ENCODE results near the gene ENTPD2. TPM values are rescaled to one million over a fixed set of nuclear protein-coding genes. Genes with fewer than 3 reads are reported as not detected.

Gene ENTPD2
- total RNA-seq, 4 donors from 2014 or later: 0.22 to 0.55 TPM; not detected in 2

DNA sequence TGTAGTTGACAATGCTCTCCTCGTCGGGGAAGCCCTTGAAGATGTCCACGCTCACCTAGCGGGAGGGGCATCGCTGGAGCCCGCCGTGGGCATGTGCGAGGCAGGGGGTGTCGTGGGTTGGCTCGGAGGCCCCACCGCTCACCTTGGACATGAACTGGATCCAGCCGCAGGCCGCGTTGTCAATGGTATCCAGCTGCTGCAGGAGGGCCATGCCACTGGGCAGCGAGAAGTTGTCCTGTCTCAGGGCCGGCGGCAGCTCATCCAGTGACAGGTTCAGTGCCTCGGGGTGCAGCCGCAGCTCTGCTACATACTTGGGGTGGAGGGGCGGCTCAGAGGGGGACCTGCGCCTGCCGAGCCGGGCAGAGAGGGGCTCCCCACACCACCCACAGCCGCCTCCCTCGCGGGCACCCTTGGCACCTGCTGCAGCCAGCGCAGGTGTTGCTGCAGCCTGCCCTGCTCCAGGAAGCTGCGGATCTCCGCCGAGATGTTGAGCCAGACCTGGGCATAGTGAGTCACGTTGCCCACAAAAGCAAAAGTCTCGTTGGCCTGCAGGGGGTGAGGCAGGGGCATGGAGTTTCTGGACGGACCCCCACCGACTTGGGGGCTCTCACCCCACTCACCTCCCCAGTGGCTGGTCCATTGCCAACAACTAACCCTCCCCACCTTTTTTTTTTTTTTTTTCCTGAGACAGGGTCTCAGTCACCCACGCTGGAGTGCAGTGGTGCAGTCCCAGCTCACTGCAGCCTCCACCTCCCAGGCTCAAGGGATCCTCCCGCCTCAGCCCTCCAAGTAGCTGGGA is 34.9 kb downstream of the ENTPD2 start:
- DNase-seq (no peak), ATAC-seq (no peak)
- in situ Hi-C loops (cut with MboI; ENCODE audit: low sequenced_read_pairs in 4 of 4): no loop called here
- Histone ChIP-seq H3K27ac (no peak overlapping the region), H3K36me3 (peaks cover 0 to 40% of the 10 kb centered on the region in 2 donors), H3K4me3 (no peak overlapping the region), H3K27me3 (no peaks in the 10 kb centered on the region), H3K4me1 (no peaks in the 10 kb centered on the region), H3K9me3 (no peaks in the 10 kb centered on the region)
- TF ChIP-seq POLR2A (IDR thresholded peaks at IDR 0.05): no peak
- TF ChIP-seq, protein P1, sequence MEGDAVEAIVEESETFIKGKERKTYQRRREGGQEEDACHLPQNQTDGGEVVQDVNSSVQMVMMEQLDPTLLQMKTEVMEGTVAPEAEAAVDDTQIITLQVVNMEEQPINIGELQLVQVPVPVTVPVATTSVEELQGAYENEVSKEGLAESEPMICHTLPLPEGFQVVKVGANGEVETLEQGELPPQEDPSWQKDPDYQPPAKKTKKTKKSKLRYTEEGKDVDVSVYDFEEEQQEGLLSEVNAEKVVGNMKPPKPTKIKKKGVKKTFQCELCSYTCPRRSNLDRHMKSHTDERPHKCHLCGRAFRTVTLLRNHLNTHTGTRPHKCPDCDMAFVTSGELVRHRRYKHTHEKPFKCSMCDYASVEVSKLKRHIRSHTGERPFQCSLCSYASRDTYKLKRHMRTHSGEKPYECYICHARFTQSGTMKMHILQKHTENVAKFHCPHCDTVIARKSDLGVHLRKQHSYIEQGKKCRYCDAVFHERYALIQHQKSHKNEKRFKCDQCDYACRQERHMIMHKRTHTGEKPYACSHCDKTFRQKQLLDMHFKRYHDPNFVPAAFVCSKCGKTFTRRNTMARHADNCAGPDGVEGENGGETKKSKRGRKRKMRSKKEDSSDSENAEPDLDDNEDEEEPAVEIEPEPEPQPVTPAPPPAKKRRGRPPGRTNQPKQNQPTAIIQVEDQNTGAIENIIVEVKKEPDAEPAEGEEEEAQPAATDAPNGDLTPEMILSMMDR (IDR thresholded peaks at IDR 0.05 in 4 of 5, conservative IDR thresholded peaks at IDR 0.05 in 1 of 5): no peak
- intact Hi-C loops (cut with DNase I; ENCODE audit: low total_unique reads): no loop called here

DNA sequence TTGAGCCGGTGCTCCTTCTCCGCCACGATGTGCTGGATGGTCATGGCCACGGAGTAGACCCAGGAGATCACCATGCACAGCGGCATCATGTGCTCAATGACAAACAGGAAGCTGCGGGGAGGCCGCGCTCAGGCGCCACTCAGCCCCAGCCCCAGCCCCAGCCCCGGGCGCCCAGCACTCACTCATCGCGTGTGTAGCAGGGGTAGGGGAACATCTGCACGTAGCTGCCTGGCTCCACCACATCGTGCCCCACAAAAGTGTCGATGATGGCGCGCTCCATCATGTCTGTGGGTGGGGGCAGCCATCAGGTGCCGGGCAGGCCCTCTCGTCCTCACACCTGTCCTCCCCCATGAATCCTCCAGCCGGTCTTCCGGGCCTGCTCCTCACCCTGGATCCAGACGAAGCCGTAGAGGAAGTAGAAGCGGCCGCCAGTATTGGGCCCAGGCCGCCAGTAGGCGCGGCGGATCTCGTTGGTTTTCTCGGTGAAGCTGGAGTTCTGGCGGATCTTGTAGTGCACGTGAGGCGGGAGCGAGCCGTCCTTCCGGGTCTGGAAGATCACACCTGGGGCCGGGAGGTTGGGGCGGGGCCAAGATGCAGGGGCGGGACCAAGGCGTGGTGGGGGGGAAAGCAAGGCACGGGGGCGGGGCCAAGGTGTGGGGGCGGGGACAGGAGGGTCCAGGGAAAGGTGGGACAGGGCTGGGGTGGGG is 35.9 kb downstream of the ENTPD2 start:
- H3K27me3 ChIP-seq: no peaks in the 10 kb centered on the region
- no peak for ATAC-seq
- intact Hi-C loops (cut with DNase I; ENCODE audit: low total_unique reads) (no loop called here), in situ Hi-C loops (cut with MboI; ENCODE audit: low sequenced_read_pairs in 4 of 4) (no loop called here)
- no peak for TF ChIP-seq POLR2A (IDR thresholded peaks at IDR 0.05)
- no peaks in the 10 kb centered on the region for H3K9me3 ChIP-seq
- DNase-seq: no peak
- H3K36me3 ChIP-seq: peaks cover 0 to 47% of the 10 kb centered on the region in 2 donors
- H3K4me1 ChIP-seq: no peaks in the 10 kb centered on the region
- H3K4me3 ChIP-seq: no peak overlapping the region
- no peak overlapping the region for H3K27ac ChIP-seq

DNA sequence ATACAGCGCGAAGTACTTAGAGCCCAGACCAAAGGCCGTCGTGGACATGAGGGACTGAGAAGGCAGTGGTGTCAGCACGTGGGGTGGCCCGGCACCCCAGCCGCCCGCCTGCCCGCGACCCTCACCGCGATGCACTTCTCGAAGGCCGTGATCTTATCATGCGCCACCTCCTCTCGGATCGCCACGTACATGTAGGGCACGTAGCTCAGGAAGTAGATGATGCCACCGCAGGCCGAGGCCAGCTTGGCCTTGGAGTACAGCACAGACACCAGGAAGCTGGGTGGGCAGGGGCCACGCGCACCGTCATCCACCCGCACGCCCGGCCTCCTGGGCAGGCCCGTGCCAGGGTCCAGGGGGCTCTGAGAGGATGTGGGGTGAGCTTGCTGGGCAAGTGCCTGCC is 36.8 kb downstream of the ENTPD2 start:
- H3K4me1 ChIP-seq: no peaks in the 10 kb centered on the region
- DNase-seq (no peak), ATAC-seq (no peak)
- in situ Hi-C loops (cut with MboI; ENCODE audit: low sequenced_read_pairs in 4 of 4) (no loop called here), intact Hi-C loops (cut with DNase I; ENCODE audit: low total_unique reads) (no loop called here)
- no peaks in the 10 kb centered on the region for H3K9me3 ChIP-seq
- H3K27ac ChIP-seq: no peak overlapping the region
- TF ChIP-seq, protein P1 (IDR thresholded peaks at IDR 0.05 in 4 of 5, conservative IDR thresholded peaks at IDR 0.05 in 1 of 5): no peak
- no peak for TF ChIP-seq POLR2A (IDR thresholded peaks at IDR 0.05)
- no peaks in the 10 kb centered on the region for H3K27me3 ChIP-seq
- no peak overlapping the region for H3K4me3 ChIP-seq
- H3K36me3 ChIP-seq: peaks cover 0 to 51% of the 10 kb centered on the region in 2 donors

DNA sequence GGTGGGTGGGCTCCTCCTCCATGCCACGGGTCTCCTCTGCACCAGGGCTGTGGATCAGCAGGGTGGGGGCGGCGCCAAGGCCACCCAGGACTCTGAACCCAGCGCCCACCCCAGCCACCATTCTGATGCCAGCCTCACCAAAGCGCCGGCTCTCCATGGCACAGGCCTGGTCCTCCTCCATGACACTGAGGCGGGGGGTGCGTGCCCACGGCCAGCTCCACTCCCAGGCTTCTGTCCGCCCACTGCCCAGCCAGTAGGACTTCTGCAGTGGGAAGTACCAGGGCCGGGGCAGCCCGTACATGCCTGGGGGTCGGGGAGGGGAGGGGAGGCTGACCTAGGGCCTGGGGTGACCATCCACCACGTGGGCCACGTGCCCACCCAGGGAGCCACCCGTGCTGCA is 37.4 kb downstream of the ENTPD2 start:
- H3K9me3 ChIP-seq: no peaks in the 10 kb centered on the region
- H3K4me3 ChIP-seq: no peak overlapping the region
- ATAC-seq (no peak), DNase-seq (no peak)
- in situ Hi-C loops (cut with MboI; ENCODE audit: low sequenced_read_pairs in 4 of 4) (no loop called here), intact Hi-C loops (cut with DNase I; ENCODE audit: low total_unique reads) (no loop called here)
- no peak overlapping the region for H3K27ac ChIP-seq
- no peaks in the 10 kb centered on the region for H3K27me3 ChIP-seq
- no peaks in the 10 kb centered on the region for H3K4me1 ChIP-seq
- H3K36me3 ChIP-seq: peaks cover 0 to 57% of the 10 kb centered on the region in 2 donors
- TF ChIP-seq, protein P1 (IDR thresholded peaks at IDR 0.05 in 4 of 5, conservative IDR thresholded peaks at IDR 0.05 in 1 of 5): no peak
- no peak for TF ChIP-seq POLR2A (IDR thresholded peaks at IDR 0.05)

DNA sequence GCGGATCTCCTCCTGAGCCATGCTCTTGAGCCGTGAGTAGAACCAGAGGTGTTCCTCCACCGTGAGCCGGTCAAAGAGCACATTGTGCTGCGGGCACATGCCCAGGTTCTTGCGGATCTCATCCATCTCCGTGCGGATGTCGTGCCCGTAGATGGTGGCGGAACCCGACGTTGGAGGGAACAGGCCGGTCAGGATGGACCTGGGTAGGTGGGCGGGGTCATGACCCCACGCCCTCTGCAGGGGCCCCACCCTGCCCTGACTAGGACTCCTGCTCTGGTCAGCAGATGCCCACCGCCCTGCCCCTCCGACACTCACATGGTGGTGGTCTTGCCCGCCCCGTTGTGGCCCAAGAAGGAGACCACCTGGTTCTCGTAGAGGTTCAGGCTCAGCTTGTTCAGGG is 37.9 kb downstream of the ENTPD2 start:
- ATAC-seq: no peak
- TF ChIP-seq POLR2A (IDR thresholded peaks at IDR 0.05): no peak
- TF ChIP-seq, protein P1 (IDR thresholded peaks at IDR 0.05 in 4 of 5, conservative IDR thresholded peaks at IDR 0.05 in 1 of 5): no peak
- in situ Hi-C loops (cut with MboI; ENCODE audit: low sequenced_read_pairs in 4 of 4): no loop called here
- H3K27ac ChIP-seq: no peak overlapping the region
- peaks cover 0 to 57% of the 10 kb centered on the region in 2 donors for H3K36me3 ChIP-seq
- no peaks in the 10 kb centered on the region for H3K4me1 ChIP-seq
- no peak overlapping the region for H3K4me3 ChIP-seq
- no peaks in the 10 kb centered on the region for H3K9me3 ChIP-seq
- DNase-seq: no peak
- intact Hi-C loops (cut with DNase I; ENCODE audit: low total_unique reads): no loop called here
- H3K27me3 ChIP-seq: no peaks in the 10 kb centered on the region
